ENCODE data around the gene ZBTB22. TPM values are rescaled to one million over a fixed set of nuclear protein-coding genes. Genes with fewer than 3 reads are reported as not detected.

ZBTB22 gene
- total RNA-seq, 4 donors from 2014 or later: 25.0 to 53.7 (median 35.8) TPM

DNA sequence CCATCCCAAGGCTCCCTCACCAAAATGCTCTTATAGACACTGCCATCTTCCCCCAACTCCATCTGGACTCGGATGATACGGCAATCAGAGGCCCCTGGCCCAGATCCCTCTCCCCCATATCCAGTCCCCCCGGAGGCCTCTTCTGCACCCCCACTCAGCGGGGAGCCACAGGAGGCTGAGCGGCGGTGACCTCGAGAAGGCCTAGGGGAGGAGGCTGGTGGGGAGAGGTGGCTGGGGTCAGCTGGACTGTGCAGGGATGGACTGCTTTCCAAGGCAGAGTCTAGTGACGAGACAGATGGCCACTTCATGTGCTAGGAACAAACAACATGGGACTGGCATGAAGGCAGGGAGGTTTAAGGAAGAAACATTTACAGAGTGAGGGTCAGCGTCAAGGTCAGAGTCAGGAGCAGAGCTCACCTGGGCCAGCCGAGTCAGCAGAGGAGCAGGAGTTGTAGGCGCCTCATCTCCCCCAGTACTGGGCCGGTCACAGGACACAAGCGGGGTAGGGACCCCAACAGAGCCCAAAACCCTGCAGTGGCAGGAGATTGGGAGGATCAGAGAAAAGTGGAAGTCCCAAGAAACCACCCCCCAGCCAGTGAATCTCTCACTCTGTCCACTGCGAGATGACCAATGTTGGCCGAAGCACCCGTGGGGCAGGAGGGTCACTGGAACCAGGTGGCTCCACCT lies 24.4 kb downstream of the ZBTB22 start:
- no peak for DNase-seq (ENCODE audit: low spot score in 2 of 2)
- TF ChIP-seq, protein P1, sequence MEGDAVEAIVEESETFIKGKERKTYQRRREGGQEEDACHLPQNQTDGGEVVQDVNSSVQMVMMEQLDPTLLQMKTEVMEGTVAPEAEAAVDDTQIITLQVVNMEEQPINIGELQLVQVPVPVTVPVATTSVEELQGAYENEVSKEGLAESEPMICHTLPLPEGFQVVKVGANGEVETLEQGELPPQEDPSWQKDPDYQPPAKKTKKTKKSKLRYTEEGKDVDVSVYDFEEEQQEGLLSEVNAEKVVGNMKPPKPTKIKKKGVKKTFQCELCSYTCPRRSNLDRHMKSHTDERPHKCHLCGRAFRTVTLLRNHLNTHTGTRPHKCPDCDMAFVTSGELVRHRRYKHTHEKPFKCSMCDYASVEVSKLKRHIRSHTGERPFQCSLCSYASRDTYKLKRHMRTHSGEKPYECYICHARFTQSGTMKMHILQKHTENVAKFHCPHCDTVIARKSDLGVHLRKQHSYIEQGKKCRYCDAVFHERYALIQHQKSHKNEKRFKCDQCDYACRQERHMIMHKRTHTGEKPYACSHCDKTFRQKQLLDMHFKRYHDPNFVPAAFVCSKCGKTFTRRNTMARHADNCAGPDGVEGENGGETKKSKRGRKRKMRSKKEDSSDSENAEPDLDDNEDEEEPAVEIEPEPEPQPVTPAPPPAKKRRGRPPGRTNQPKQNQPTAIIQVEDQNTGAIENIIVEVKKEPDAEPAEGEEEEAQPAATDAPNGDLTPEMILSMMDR (IDR thresholded peaks at IDR 0.05): no peak
- no peak for TF ChIP-seq POLR2A (IDR thresholded peaks at IDR 0.05)
- H3K4me3 ChIP-seq (ENCODE audit: low read depth, poor library complexity, severe bottlenecking): no peak overlapping the region
- WGBS, 2 donors: 86% methylated on average over 16 of the region's 16 CpGs
- intact Hi-C loops (cut with DNase I; ENCODE audit: low total_unique reads): loop anchor here (5.0 kb wide), 1 partner anchor 876 kb away; no protein-coding TSS in a partner anchor

DNA sequence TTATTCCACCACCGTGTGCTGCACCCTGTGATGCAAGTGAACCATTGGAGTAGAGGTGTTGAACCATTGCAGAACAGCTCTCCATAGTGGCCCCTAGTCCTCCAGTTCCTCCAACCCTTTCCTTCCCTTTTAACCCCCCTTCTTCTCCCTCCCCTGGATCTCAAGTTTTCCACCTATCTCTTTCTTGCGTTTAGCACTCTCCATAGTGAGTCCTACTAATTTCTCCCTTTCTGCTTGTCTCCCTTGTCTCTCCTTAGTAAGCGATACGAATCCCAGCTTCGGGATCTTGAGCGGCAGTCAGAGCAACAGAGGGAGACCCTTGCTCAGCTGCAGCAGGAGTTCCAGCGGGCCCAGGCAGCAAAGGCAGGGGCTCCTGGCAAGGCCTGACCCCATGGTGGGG lies 27.1 kb downstream of the ZBTB22 start:
- 66 to 69% methylated on average over 7 of the region's 7 CpGs for WGBS, 2 donors
- intact Hi-C loops (cut with DNase I; ENCODE audit: low total_unique reads): loop anchor here (5.0 kb wide), 1 partner anchor 873 kb away; no protein-coding TSS in a partner anchor
- TF ChIP-seq, protein P1 (IDR thresholded peaks at IDR 0.05): no peak
- TF ChIP-seq POLR2A (IDR thresholded peaks at IDR 0.05): no peak
- H3K4me3 ChIP-seq (ENCODE audit: low read depth, poor library complexity, severe bottlenecking): no peak overlapping the region
- no peak for DNase-seq (ENCODE audit: low spot score in 2 of 2)

DNA sequence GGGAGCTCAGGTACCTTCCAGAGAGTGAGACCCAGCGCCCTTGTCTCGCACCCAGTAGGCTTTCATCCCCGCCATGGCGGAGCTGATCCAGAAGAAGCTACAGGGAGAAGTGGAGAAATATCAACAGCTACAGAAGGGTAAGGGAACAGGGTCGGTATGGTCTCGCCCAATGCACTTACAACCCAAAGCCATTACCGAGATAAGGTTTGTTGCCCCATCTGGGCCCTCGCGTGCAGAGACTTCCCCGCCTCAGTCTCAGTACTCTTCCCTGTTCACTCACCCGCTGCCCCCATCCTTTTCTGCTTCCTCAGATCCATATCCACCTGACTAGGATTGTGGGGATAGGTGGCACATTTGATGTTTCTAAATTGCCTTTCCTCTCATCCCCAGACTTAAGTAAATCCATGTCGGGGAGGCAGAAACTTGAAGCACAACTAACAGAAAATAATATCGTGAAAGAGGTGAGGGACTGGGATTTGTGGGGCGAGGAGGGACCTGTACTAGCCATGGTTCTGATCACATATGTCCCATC lies 27.7 kb downstream of the ZBTB22 start:
- H3K4me3 ChIP-seq (ENCODE audit: low read depth, poor library complexity, severe bottlenecking): peak overlapping the region; percentile 56
- DNase-seq (ENCODE audit: low spot score in 2 of 2): no peak
- no peak for TF ChIP-seq POLR2A (IDR thresholded peaks at IDR 0.05)
- TF ChIP-seq, protein P1 (IDR thresholded peaks at IDR 0.05): no peak
- WGBS, 2 donors: 3 to 5% methylated on average over 14 of the region's 14 CpGs
- intact Hi-C loops (cut with DNase I; ENCODE audit: low total_unique reads): loop anchor here (5.0 kb wide), 1 partner anchor 873 kb away; no protein-coding TSS in a partner anchor

DNA sequence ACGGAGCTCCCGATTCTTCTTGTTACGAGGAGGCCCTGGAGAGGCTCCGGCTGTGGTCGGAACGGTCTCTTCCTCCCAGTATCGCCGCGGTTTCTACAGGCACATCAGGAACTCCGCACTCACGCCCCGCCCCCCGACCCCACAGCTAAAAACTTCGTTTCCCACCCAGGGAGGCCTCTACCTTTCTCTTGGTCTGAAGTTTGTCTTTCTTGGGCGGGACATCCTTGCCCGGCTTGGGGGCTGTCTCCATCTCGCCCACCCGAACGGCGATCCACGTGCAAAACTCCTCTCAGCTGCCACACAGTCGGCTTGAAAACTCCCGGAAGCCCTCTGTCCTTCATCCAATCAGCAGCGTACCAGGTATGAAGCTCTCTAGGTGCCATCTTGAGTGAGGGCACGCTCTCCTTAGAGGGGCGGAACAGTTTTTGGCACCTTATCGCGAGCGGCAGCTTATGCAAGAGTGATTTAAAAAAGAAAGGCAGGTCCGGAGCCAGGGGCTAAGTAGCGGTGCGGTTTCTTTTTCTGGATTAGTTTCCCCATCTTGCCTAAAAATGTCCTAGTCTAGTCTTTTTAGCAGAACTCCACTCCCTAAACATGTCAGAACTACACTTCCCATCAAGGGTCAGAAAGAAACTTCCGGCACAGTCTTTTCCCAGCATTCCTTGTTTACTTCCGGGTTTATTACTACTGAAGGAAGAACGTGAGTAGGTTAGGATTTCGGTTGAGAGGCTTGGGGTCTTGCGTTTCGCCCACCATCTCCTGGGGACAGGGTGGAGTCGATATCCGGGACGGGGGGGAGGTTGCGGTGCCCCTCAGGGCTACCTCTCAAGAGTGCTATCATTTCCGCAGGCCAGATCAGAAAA lies 28.4 kb downstream of the ZBTB22 start, which contains the start of the genes PFDN6 and WDR46:
TSS of gene PFDN6 (plus strand) at position 681 of the 863 bp plus-strand sequence. CDS start 256 bp downstream, outside the sequence.
TSS of gene WDR46 (minus strand) at position 319 of the 863 bp plus-strand sequence. CDS start at position 250, 69 bp downstream.
- TF ChIP-seq POLR2A (IDR thresholded peaks at IDR 0.05): no peak
- TF ChIP-seq, protein P1 (IDR thresholded peaks at IDR 0.05): no peak
- 0% methylated on average over 41 to 43 of the region's 43 CpGs for WGBS, 2 donors
- peak within 1 kb of the TSS; percentile 56 for H3K4me3 ChIP-seq (ENCODE audit: low read depth, poor library complexity, severe bottlenecking)
- peak; percentile 88 to 94 for DNase-seq (ENCODE audit: low spot score in 2 of 2)
- intact Hi-C loops (cut with DNase I; ENCODE audit: low total_unique reads): no loop called here

DNA sequence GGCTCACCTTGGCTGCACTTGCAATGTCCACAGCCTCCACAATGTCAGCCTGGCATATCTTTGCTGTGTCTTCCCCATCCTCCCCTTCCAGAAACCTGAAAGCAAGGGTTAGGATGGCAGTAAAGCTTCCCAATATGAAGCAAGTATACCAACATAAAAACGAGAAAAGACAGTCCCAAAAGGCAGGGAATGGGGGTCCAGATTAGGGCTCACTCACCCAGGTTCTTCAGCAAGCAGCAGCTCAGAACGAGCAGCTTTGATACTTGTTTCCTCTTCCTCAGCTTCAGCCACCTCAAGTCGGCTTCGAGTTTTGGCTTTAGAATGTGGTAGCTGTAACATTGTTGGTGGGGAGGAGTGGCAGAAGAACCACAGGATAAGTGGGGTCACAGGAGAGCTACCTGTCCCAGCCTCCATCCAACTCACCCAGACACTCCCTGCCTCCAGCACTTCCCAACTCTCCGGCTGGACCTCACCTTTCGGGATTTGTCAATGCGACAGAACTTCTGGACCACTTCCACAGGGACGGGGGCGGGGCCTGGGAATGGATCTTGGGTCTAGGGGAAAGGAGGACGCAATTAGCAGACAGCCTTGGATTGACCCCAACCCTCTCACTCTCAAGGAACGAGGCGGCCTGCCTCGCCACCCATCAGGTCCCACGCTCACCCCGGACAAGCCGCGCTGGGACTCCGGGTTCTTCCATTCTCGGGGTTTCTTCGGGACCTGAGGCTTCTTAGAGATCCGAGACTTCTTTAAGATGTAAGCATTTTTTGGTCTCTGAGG lies 29.2 kb downstream of the ZBTB22 start:
- no peak for DNase-seq (ENCODE audit: low spot score in 2 of 2)
- TF ChIP-seq, protein P1 (IDR thresholded peaks at IDR 0.05): no peak
- TF ChIP-seq POLR2A (IDR thresholded peaks at IDR 0.05): no peak
- peak overlapping the region; percentile 56 for H3K4me3 ChIP-seq (ENCODE audit: low read depth, poor library complexity, severe bottlenecking)
- WGBS, 2 donors: 9 to 15% methylated on average over 21 of the region's 21 CpGs
- intact Hi-C loops (cut with DNase I; ENCODE audit: low total_unique reads): no loop called here
